HG03139 (cell line): Measurements from ENCODE around the gene SP2.
A peak's percentile ranks its signal among the peaks of the same experiment; 100 is the strongest.

Experiments
- ATAC-seq: cut with Tn5 transposase; IDR thresholded peaks from one replicate; pipeline ENCODE4 v1.9.1; 2021; ENCODE audit not compliant: unreplicated experiment

The SP2 gene

DNA sequence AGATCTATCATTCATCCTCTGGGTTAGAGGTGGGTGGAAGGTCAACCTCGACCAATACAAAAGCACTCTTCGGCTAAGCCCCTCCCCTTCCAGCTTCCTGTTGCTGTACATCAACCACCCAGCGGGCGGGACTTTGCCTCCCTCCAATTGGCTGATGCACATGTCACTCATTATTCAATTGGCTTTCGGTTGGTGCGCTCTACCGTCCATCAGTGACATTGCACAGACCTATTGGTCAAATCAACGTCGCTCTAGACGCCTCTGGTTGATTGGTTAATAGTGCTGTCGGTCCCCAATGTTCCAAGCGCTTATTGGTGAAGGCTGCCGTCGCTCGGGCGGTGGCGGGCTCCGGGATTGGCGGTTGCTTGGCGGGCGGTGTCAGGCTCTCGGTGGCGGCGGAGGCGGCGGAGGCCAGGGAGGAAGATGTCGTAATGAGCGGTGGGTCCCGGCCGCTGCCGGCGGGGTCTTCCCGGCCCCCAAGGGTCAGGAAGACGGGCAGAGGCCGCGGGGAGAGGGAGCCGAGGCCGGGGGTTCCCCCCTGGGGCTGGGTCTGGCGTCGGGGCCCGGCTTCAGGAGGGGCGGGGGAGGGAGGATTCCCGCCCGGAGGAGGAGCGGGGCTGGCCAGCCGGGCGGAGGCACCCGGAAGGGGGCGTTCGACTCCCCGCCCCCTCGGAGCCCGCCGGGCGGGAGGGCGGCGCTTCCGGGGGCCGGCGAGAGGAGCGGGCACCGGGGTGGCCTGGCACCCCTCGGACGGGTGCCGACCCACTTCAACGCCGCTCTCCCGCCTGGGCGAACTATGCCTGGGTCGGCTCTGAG is at the start of gene SP2:
TSS of gene SP2 (plus strand) at position 381 of the 816 bp plus-strand sequence. CDS start at position 432, 51 bp downstream.
- peak; percentile 87 for ATAC-seq

GRCh38 chr17:47846716-47847340 is 49.2 kb upstream of the SP2 start:
- ATAC-seq = no peak

DNA sequence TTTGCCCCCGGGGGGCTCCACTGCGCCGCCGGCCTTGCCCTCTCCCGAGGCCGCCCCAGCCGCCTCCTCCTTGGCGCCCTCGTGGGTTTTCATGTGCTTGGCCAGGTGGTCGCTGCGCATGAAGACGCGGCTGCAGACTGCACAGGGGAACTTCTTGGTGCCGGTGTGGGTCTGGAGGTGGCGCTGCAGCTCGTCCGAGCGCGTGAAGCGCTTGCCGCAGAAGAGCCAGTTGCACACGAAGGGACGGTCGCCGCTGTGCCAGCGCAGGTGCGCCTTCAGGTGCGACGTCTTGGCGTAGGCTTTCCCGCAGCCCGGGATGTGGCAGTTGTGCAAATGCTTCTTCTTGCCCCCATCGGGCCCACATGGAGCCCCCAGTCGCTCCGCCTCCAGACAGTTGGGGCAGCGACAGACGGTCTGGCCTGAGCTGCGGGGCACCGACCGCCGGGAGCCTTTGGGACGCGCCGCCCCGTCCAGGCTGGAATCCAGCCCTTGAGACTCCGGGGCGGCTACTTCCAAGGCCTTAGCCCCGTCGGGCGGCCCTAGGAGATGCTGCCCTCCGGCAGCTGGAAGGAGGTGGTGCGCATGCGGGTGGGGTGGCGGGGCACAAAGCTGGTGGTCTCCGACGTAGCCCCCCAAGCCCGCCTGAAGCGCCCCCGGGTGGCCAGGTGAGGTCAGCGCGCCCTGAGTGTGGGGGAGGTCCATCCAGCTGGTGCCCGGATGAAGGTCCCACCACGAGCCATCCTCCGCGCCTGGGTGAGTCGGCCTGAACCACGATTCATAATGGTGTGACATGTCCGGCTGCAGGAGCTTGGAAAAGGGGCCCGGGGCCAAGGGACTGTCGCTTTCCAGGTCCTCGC is 48.5 kb upstream of the SP2 start:
- no peak for ATAC-seq

- ATAC-seq = no peak
These were observed 47.9 kb upstream of the SP2 start for GRCh38 chr17:47848198-47848513.

DNA sequence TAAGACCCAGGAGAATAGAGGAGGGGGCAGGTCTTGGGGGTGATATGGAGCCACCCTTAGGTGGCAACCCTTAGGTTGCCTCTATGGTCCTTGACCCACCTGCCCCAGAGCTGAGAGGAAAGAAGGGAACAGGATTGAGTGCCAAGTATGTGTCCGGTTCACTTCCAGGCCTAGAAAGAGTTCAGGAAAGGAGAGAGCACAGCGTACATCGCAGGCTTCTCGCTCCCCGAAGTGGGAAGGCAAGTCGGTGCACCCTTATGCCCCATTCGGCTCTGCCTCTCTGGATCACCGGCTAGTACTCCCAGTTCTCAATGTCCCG is 45.7 kb upstream of the SP2 start:
- no peak for ATAC-seq

DNA sequence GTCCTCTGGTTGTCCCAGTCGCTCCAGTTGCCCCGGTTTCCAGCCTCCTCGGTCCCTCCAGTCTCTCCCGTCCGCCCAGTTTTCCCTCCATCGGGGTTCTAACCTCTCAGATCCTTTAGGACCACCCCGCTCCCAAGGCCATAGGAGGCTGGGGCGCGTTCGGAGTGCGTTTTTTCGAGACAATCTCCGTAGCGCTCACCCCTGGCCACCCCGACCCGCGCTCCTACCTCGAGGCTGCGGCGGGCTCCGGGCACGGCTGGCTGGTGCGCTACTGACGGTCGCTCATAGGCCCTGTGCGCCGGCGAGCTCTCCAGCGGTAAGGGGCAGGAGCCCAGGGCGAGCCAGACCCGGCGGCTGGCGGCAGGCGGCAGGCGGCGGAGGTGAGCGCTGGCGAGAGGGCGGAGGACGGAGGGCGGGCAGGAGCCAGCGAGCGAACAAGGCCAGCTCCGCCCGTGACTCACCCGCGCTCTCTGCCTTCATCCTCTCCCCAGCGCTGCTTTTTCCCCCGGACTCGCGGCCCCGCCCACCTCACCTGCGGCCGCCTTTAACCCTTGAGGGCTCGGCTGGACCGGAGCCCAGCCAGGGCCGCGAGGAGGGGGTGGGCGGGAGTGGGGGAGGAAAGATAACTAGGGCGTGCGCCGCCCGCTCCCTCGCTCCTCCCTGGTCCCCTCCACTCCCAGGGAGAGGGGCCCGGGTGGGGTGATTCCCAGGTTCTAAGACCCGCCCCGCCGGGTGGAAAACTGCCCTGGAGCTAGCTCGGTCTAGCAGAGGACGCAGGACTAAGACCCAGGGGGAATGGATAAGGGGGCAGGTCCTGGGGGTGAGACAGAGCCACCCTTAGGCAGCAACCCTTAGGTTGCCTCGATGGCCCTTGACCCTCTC is 45.1 kb upstream of the SP2 start, which contains the start of gene SP6:
TSS of gene SP6 (minus strand) at position 472 of the 882 bp plus-strand sequence. CDS start 2,734 bp downstream, outside the sequence.
- no peak for ATAC-seq

DNA sequence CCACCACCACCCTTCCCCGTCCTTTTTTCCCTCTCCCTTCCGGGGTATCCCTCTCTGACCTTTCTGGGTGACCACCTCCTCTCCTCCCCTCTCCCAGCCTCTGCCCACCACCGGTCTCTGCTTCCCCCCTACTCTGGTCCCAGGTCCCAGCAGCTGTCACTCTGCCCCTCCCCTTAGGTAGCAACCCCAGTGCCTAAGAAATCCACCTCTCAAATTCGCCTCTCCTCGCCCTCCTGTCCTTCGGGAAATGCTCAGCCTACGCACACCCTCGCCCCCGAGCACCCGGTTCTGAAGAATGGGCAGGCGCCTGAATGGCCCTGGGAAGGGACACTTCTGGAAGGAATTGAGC is 44.3 kb upstream of the SP2 start:
- ATAC-seq = no peak

- ATAC-seq = no peak
These were observed 43.7 kb upstream of the SP2 start for GRCh38 chr17:47852113-47852949.

DNA sequence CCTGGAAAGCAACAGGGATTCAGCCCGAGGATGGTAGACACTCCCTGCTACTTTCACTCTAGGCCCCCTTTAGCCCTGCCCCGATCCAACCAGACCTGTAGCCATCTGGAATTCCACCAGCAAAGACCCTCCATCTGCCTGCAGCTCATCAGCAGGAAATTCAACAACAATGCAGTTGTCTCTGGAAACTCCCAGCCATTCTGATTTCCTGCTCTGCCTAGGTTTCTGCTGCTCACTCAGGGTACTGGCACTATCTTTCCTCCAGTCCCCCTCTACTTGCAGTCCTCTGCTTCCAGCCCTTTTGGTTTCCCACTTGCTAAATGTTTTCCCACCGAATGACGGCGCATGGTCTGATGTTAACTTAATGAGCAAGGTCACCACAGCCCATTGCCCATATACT is 42.4 kb upstream of the SP2 start:
- no peak for ATAC-seq

- ATAC-seq = no peak
These were observed 40.3 kb upstream of the SP2 start for GRCh38 chr17:47855737-47856136.

DNA sequence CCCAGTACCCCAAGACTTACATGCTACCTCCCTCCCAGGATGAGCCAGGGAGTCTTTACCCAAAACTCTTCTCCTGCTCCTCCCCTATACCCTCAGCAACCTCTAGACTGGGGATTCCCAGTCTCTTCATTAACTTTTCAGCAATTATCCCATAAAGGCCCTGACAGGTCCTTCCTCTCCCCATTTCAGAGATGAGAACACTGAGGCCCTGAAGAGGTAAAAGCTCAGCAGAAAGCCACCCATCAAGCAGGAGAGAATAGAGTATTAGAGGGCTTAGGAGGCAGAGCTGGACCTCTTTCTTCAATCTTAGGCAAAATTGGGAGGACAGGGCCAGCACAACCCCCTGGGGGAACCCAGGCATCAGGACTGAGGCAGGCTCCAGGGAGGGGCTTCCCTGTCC is 39.2 kb upstream of the SP2 start:
- ATAC-seq = no peak

DNA sequence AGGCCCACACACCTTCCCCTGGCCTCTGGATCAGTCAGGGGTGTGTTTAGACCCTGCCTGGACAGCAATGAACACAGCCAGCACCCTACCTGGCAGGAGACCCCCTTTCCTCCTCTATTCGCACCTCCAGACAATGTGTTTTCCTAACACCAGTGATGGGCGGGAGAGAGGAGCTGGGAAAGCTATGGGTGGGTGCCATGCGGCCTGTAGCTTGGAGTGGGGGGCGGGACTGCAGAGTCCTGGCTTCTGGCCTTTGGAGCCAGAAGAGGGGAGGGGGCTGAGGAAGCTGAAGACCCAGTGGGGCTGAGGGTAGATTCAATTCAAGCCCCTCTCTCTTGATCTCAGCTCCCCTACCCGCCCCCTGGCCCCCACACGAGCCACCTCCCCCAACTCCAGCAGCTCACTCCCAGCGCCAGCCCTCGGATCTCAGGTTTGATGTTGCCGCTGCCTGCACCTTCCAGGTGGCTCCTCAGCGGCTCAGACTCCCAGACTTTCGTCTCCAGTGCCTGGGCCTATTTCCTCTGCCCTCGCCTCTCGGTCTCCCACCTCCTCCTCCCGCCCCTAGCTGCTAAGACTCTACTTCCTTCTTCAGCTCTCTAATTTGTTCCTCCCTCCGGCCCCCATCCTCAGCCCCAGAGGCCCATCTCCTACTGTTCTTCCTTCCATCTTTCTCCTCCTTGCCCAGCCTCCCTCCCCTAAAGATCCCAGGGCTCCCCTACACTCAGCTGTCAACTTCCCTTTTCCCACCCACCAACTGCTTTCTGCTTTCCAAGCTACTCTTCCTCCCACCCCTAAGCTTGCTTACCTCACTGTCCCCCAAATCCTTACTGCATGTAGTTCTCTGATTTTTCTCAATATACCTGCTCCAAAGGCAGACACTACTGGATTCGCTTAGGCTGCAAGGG is 38.2 kb upstream of the SP2 start:
- no peak for ATAC-seq

GRCh38 chr17:47860386-47860785 is 35.6 kb upstream of the SP2 start:
- ATAC-seq = no peak

DNA sequence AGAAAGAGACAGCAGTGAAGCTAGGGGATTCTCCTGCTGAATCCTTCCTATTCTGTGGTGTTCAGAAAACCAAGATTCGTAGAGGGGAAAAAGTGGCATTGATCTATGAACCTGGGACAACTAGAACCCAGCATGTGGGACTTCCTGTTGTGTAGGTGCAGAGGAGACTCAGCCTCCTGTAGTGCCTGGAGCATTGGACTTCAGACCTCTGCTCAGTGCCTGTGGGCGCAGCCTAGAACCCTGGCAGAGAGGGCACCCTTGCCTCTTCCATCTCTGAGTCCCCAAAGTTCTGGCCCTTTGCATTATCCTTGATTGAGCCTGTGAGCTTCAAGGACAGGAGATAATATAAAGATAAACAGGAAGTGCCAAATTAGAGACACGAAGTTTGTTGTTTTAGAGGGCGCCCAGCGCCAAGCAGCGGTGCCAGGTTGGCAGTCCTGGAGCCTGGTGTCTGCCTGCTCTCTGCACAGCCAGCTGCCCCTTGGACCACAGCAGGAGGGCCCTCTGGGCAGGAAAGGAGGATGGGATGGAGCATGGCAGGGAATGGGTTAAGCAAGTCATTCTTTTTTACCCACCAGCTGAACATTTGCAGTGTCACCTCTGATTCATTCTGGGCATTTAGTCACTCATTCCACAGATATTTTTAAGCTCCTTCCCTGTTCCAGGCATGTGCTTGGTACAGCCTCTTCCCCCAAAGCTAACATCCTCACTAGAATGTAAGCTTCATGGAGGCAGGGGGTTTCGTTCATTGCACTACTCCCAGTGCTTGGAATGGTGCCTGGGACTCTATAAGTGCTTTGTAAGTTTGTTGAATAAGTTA is 33.2 kb upstream of the SP2 start:
- no peak for ATAC-seq

- no peak for ATAC-seq
These were observed 31.2 kb upstream of the SP2 start for GRCh38 chr17:47864791-47865216.

DNA sequence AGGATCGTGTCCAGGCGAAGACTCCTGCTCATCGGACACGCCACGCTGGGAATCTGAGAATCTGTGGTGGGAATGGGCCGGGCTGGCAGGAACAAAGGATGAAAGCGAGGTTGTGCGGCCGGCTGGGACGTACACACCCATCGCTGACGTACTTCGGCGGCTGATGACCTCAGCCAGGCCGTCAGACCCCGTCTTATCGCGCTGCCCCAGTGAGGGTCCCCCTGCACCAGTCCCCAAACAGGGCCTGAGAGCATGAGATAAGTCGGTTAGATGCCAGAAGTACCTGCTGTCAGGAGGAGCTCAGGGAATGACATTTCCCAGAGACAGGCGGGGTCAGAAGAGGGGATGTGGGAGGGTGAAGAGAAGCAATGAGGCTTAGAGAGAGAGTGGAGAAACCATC is 29.1 kb upstream of the SP2 start:
- ATAC-seq = no peak

GRCh38 chr17:47867813-47868533 is 28.1 kb upstream of the SP2 start:
- ATAC-seq = no peak

- no peak for ATAC-seq
These were observed 26.9 kb upstream of the SP2 start for GRCh38 chr17:47869114-47869513.
